HEK293T (cell line): ENCODE data around the gene MYOG.

Experiments
- CTCF ChIA-PET: fragments of 350-600 bp; formaldehyde crosslinking; extraction: SDS; loops from one replicate; lab custom pipeline; 2021; ENCODE audit warnings: antibody characterized with exemption, inconsistent platforms; lab: Yijun Ruan, JAX
- POLR2A ChIA-PET: fragments of 350-600 bp; formaldehyde crosslinking; extraction: SDS; loops from one replicate; lab custom pipeline; 2020; ENCODE audit warnings: antibody characterized with exemption, inconsistent platforms; lab: Yijun Ruan, JAX
- DNase-seq: peaks from one replicate; pipeline ENCODE4 v3.0.0; 2012; ENCODE audit warnings: mixed read lengths; ENCODE audit errors: extremely low spot score
- ARNT ChIP-seq: fragments of 450-650 bp; IDR thresholded peaks from 2 replicates; pipeline ENCODE4 v1.6.1; 2017; ENCODE audit warnings: mild to moderate bottlenecking
- BHLHE40 ChIP-seq: fragments of 450-650 bp; IDR thresholded peaks from 2 replicates; pipeline ENCODE4 v1.6.1; 2016; ENCODE audit warnings: mild to moderate bottlenecking, moderate library complexity, borderline replicate concordance
- CTBP1 ChIP-seq: fragments of 450-650 bp; IDR thresholded peaks from 2 replicates; pipeline ENCODE4 v1.6.1; 2016; ENCODE audit warnings: borderline replicate concordance
- ELF4 ChIP-seq: fragments of 450-650 bp; IDR thresholded peaks from 2 replicates; pipeline ENCODE4 v1.6.1; 2017; ENCODE audit warnings: antibody characterized with exemption
- FOXA1 ChIP-seq: fragments of 450-650 bp; IDR thresholded peaks from 2 replicates; pipeline ENCODE4 v1.6.1; 2016; ENCODE audit warnings: mild to moderate bottlenecking
- FOXK2 ChIP-seq: fragments of 450-650 bp; IDR thresholded peaks from 2 replicates; pipeline ENCODE4 v1.6.1; 2016; ENCODE audit warnings: mild to moderate bottlenecking
- FOXM1 ChIP-seq: fragments of 450-650 bp; IDR thresholded peaks from 2 replicates; pipeline ENCODE4 v1.6.1; 2017; ENCODE audit warnings: mild to moderate bottlenecking, borderline replicate concordance
- HDGF ChIP-seq: fragments of 450-650 bp; IDR thresholded peaks from 2 replicates; pipeline ENCODE4 v1.6.1; 2017; ENCODE audit warnings: antibody characterized with exemption, borderline replicate concordance
- L3MBTL2 ChIP-seq: fragments of 450-650 bp; conservative IDR thresholded peaks from 2 replicates; pipeline ENCODE4 v1.6.1; 2016; ENCODE audit warnings: mild to moderate bottlenecking
- LEF1 ChIP-seq: fragments of 450-650 bp; IDR thresholded peaks from 2 replicates; pipeline ENCODE4 v1.6.1; 2017; ENCODE audit warnings: mild to moderate bottlenecking, borderline replicate concordance
- NFRKB ChIP-seq: fragments of 450-650 bp; IDR thresholded peaks from 2 replicates; pipeline ENCODE4 v1.6.1; 2016; ENCODE audit warnings: mild to moderate bottlenecking, moderate library complexity
- SP1 ChIP-seq: fragments of 450-650 bp; IDR thresholded peaks from 2 replicates; pipeline ENCODE4 v1.6.1; 2017
- SUZ12 ChIP-seq: fragments of 450-650 bp; IDR thresholded peaks from 2 replicates; pipeline ENCODE4 v1.6.1; 2016; ENCODE audit warnings: mild to moderate bottlenecking
- TARDBP ChIP-seq: fragments of 450-650 bp; IDR thresholded peaks from 2 replicates; pipeline ENCODE4 v1.6.1; 2016
- ZNF384 ChIP-seq: fragments of 450-650 bp; IDR thresholded peaks from 2 replicates; pipeline ENCODE4 v1.6.1; 2016
- TF ChIP-seq, protein P1 (sequence below): fragments of 450-650 bp; IDR thresholded peaks from 2 replicates; pipeline ENCODE4 v1.6.1; 2016

MYOG gene

DNA sequence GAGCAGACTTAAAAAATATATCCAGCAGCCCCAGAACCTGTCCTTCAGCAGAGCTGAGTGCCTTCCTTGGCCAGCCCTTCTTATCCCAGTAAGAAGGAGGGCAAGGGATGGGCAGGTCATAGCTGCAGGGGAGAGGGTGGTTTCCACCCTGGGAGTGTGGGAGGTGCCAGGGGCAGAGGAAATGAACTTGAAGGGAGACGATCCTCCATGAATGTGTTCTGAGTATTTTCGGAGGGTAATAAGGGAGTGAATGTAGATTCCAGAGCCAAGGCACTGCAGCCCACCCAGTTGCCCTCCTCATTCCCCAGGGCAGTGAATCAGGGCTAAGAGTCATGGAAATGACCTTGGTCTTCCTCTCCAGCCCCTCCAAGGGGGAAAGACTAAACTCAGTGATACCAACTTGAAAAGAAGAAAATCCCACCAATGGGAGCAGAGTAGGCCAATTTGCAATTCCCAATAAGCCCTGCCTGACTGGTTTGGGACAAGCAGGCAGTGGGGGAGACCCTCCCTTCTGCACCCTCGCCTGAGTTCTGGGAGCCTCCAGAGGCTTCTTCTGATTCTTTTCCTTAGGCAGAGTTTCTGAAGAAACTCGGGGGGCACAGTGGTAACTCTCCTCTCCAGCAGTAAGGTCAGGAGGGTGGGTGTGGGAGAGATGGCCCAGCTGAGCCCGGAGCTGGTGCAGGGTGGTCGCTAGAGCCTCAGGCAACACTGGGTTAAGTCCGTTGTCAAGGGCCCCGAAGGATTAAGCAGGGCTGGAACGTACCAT, 4.2 kb downstream of the MYOG start:
- ChIA-PET POLR2A (no interaction called here), CTCF (interaction anchor here (1.2 to 3.4 kb wide), 2 partner anchors 91 to 186 kb away, joined by 4 to 15 read pairs; no protein-coding TSS in a partner anchor)

DNA sequence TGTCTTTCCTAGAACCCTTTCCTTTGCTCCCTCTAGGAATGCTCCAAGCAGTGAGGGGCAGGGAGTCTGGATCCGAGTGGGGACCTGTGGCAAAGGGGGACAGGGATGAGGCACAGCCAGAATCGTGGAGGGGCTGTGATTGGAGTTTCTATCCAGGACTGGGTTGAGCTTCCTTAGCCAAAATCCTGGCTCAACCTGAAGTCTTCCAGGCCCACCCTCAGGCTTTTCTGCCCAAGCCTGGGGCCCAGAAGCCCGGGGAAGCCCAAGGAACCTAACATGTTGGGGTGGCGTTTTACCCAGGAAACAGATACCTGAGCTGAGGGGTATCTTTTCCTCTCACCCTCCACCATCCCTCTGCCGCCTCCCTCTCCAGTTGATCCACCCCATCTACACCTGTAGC, 5.4 kb downstream of the MYOG start:
- ChIA-PET CTCF (no interaction called here), POLR2A (no interaction called here)
- DNase-seq: no peak
- TF ChIP-seq SP1 (no peak), FOXM1 (no peak), SUZ12 (no peak), ARNT (no peak), FOXK2 (no peak), BHLHE40 (no peak), LEF1 (no peak), L3MBTL2 (no peak), NFRKB (no peak), ZNF384 (no peak), CTBP1 (no peak), TARDBP (no peak), FOXA1 (no peak), ELF4 (no peak), HDGF (no peak)
- TF ChIP-seq, protein P1, sequence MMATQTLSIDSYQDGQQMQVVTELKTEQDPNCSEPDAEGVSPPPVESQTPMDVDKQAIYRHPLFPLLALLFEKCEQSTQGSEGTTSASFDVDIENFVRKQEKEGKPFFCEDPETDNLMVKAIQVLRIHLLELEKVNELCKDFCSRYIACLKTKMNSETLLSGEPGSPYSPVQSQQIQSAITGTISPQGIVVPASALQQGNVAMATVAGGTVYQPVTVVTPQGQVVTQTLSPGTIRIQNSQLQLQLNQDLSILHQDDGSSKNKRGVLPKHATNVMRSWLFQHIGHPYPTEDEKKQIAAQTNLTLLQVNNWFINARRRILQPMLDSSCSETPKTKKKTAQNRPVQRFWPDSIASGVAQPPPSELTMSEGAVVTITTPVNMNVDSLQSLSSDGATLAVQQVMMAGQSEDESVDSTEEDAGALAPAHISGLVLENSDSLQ: no peak

More for the DNA sequence above, 4.2 kb downstream of the MYOG start:
- no peak for DNase-seq
- no peak for TF ChIP-seq NFRKB
- no peak for TF ChIP-seq LEF1
- no peak for TF ChIP-seq ELF4
- TF ChIP-seq HDGF: no peak
- no peak for TF ChIP-seq SUZ12
- TF ChIP-seq ARNT: no peak
- TF ChIP-seq TARDBP: no peak
- TF ChIP-seq FOXM1: no peak
- no peak for TF ChIP-seq SP1
- TF ChIP-seq, protein P1: no peak
- no peak for TF ChIP-seq L3MBTL2
- TF ChIP-seq FOXK2: no peak
- no peak for TF ChIP-seq FOXA1
- no peak for TF ChIP-seq ZNF384
- TF ChIP-seq CTBP1: no peak
- TF ChIP-seq BHLHE40: no peak

DNA sequence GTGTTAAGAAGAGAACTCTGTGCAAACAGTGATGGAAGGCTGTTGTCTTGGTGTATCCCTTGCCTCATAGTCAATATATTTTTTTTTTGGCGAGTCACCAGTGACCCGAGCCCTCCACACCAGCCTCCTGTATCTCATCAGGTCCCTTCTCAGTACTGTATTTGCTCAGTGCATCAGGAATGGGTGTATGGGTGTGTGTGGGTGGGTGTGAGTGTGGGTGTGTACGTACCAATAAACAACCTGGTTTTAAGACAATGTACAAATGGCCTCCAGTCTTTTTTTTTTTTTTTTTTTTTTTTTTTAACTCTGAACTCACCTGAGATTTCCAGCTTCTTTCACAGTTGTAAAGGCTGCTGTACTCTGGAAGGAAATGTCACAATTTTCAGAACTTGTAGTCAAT, 7.3 kb downstream of the MYOG start:
- no peak for DNase-seq
- CTCF ChIA-PET: no interaction called here
- TF ChIP-seq CTBP1: no peak
- TF ChIP-seq FOXM1: no peak
- no peak for TF ChIP-seq TARDBP
- no peak for TF ChIP-seq LEF1
- TF ChIP-seq ELF4: no peak
- no peak for TF ChIP-seq FOXK2
- TF ChIP-seq BHLHE40: no peak
- no peak for TF ChIP-seq FOXA1
- no peak for TF ChIP-seq SP1
- no peak for TF ChIP-seq ZNF384
- TF ChIP-seq HDGF: no peak
- TF ChIP-seq, protein P1: no peak
- TF ChIP-seq ARNT: no peak
- TF ChIP-seq L3MBTL2: no peak
- no peak for TF ChIP-seq SUZ12
- TF ChIP-seq NFRKB: no peak
- POLR2A ChIA-PET: no interaction called here

DNA sequence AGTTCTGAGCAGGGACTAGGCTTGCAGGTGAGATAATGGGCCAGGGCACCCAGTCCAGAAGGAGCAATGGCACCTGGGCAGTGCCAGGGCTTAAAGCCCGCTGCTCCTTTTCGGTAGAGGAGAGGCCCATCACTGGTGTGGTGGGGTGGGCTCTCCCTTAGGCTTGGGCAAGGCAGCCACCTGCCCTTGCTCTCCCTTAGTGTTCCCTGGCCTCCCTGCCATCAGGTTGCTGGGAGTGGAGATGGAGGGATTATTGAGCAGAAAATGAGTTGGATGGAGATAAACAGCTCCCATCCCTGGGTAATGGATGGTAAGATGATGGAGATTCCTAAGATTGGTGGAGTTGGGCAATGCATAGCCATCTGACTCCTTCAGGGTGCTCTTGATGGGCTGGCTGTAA, 7.9 kb downstream of the MYOG start:
- no peak for DNase-seq
- ChIA-PET POLR2A (no interaction called here), CTCF (no interaction called here)
- no peak for TF ChIP-seq CTBP1
- TF ChIP-seq SUZ12: no peak
- no peak for TF ChIP-seq NFRKB
- no peak for TF ChIP-seq ELF4
- no peak for TF ChIP-seq L3MBTL2
- no peak for TF ChIP-seq HDGF
- TF ChIP-seq, protein P1: no peak

DNA sequence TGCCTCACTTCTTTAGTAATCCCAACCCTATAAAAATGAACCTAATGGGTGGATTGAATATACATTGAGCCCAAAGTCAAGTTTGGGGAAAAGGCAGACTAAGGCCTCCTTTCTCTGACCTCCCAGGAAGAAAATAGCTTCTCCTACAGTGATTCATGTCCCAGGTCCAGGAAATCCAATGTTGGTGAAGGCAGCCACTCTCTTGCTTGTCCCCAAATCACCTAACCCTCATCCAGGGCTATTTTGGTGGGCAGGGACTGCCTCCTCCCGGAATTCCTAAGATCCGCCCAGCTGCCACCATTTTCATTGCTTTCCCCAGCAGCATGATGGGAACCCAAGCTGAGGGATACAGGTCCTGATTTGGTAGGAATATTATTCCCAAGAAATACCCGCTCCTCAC, 8.4 kb downstream of the MYOG start:
- CTCF ChIA-PET: no interaction called here
- no peak for TF ChIP-seq ZNF384
- TF ChIP-seq BHLHE40: no peak
- TF ChIP-seq SUZ12: no peak
- DNase-seq: no peak
- POLR2A ChIA-PET: no interaction called here
